Measurements from ENCODE around the gene NNAT. TPM values are rescaled to one million over a fixed set of nuclear protein-coding genes. Genes with fewer than 3 reads are reported as not detected.

The NNAT gene
- total RNA-seq, 2 donors from 2014 or later = not detected

- H3K27me3 Mint-ChIP-seq = no peaks in the 10 kb centered on the region
- no peak overlapping the region for H3K27ac Mint-ChIP-seq
- H3K36me3 Mint-ChIP-seq (ENCODE audit: low read depth) = peaks cover 4% of the 10 kb centered on the region
- H3K4me3 Mint-ChIP-seq = peak overlapping the region; percentile 81
- ATAC-seq = no peak
- H3K9me3 ChIP-seq (ENCODE audit: control insufficient read depth, low read length, poor library complexity, severe bottlenecking) = no peaks in the 10 kb centered on the region
- peaks cover 60% of the 10 kb centered on the region for H3K4me1 Mint-ChIP-seq
- no peak for DNase-seq
These were observed 2.0 kb downstream of the NNAT start for GRCh38 chr20:37523012-37523391.

GRCh38 chr20:37523911-37524700 lies 3.1 kb downstream of the NNAT start:
- H3K9me3 ChIP-seq (ENCODE audit: control insufficient read depth, low read length, poor library complexity, severe bottlenecking) = no peaks in the 10 kb centered on the region
- H3K4me1 Mint-ChIP-seq = peaks cover 62% of the 10 kb centered on the region
- H3K4me3 Mint-ChIP-seq = peak overlapping the region; percentile 19
- DNase-seq = no peak
- H3K27ac Mint-ChIP-seq = peak overlapping the region; percentile 76
- ATAC-seq = no peak
- H3K36me3 Mint-ChIP-seq (ENCODE audit: low read depth) = peaks cover under 1% of the 10 kb centered on the region
- no peaks in the 10 kb centered on the region for H3K27me3 Mint-ChIP-seq

GRCh38 chr20:37524859-37525708 lies 4.0 kb downstream of the NNAT start:
- Mint-ChIP-seq H3K4me1 (peaks cover 62% of the 10 kb centered on the region), H3K36me3 (ENCODE audit: low read depth) (no peaks in the 10 kb centered on the region), H3K27ac (peak overlapping the region; percentile 76), H3K4me3 (peak overlapping the region; percentile 96), H3K27me3 (no peaks in the 10 kb centered on the region)
- ATAC-seq (no peak), DNase-seq (no peak)
- no peaks in the 10 kb centered on the region for H3K9me3 ChIP-seq (ENCODE audit: control insufficient read depth, low read length, poor library complexity, severe bottlenecking)

- Mint-ChIP-seq H3K4me1 (peaks cover 56% of the 10 kb centered on the region), H3K4me3 (peak overlapping the region; percentile 96), H3K36me3 (ENCODE audit: low read depth) (no peaks in the 10 kb centered on the region), H3K27ac (peak overlapping the region; percentile 99), H3K27me3 (peaks cover under 1% of the 10 kb centered on the region)
- no peak for DNase-seq
- H3K9me3 ChIP-seq (ENCODE audit: control insufficient read depth, low read length, poor library complexity, severe bottlenecking) = no peaks in the 10 kb centered on the region
- ATAC-seq = no peak
These were observed 4.8 kb downstream of the NNAT start for GRCh38 chr20:37525810-37526209.

GRCh38 chr20:37526238-37526838 lies 5.3 kb downstream of the NNAT start:
- no peaks in the 10 kb centered on the region for H3K9me3 ChIP-seq (ENCODE audit: control insufficient read depth, low read length, poor library complexity, severe bottlenecking)
- H3K4me3 Mint-ChIP-seq = peak overlapping the region; percentile 96
- no peak for ATAC-seq
- no peak for DNase-seq
- peak overlapping the region; percentile 99 for H3K27ac Mint-ChIP-seq
- H3K4me1 Mint-ChIP-seq = peaks cover 55% of the 10 kb centered on the region
- H3K27me3 Mint-ChIP-seq = peaks cover 6% of the 10 kb centered on the region
- H3K36me3 Mint-ChIP-seq (ENCODE audit: low read depth) = no peaks in the 10 kb centered on the region

GRCh38 chr20:37526839-37527637 lies 6.0 kb downstream of the NNAT start:
- Mint-ChIP-seq H3K27me3 (peaks cover 6% of the 10 kb centered on the region), H3K27ac (peak overlapping the region; percentile 99), H3K36me3 (ENCODE audit: low read depth) (no peaks in the 10 kb centered on the region), H3K4me1 (peaks cover 52% of the 10 kb centered on the region), H3K4me3 (peak overlapping the region; percentile 96)
- DNase-seq (no peak), ATAC-seq (no peak)
- H3K9me3 ChIP-seq (ENCODE audit: control insufficient read depth, low read length, poor library complexity, severe bottlenecking) = no peaks in the 10 kb centered on the region

GRCh38 chr20:37527638-37528445 lies 6.8 kb downstream of the NNAT start, which contains the start of gene BLCAP:
BLCAP (minus strand) TSS chr20:37527876; CDS start chr20:37519174, 8,702 bp downstream.
- Mint-ChIP-seq H3K4me1 (peaks cover 52% of the 10 kb centered on the region), H3K36me3 (ENCODE audit: low read depth) (no peaks in the 10 kb centered on the region), H3K27me3 (peaks cover 6% of the 10 kb centered on the region), H3K4me3 (peak within 1 kb of the TSS; percentile 96), H3K27ac (peak within 1 kb of the TSS; percentile 99)
- peak; percentile 93 for ATAC-seq
- peak; percentile 90 to 94 (median 92) for DNase-seq
- H3K9me3 ChIP-seq (ENCODE audit: control insufficient read depth, low read length, poor library complexity, severe bottlenecking) = no peaks in the 10 kb centered on the region

- DNase-seq (no peak), ATAC-seq (no peak)
- Mint-ChIP-seq H3K4me3 (peak overlapping the region; percentile 96), H3K36me3 (ENCODE audit: low read depth) (no peaks in the 10 kb centered on the region), H3K4me1 (peaks cover 48% of the 10 kb centered on the region), H3K27me3 (peaks cover 6% of the 10 kb centered on the region), H3K27ac (peak overlapping the region; percentile 99)
- H3K9me3 ChIP-seq (ENCODE audit: control insufficient read depth, low read length, poor library complexity, severe bottlenecking) = no peaks in the 10 kb centered on the region
These were observed 7.6 kb downstream of the NNAT start for GRCh38 chr20:37528446-37529213.

- Mint-ChIP-seq H3K27me3 (peaks cover 6% of the 10 kb centered on the region), H3K4me1 (peaks cover 44% of the 10 kb centered on the region), H3K36me3 (ENCODE audit: low read depth) (no peaks in the 10 kb centered on the region), H3K4me3 (peak overlapping the region; percentile 96), H3K27ac (peak overlapping the region; percentile 99)
- ATAC-seq (no peak), DNase-seq (no peak)
- no peaks in the 10 kb centered on the region for H3K9me3 ChIP-seq (ENCODE audit: control insufficient read depth, low read length, poor library complexity, severe bottlenecking)
These were observed 8.3 kb downstream of the NNAT start for GRCh38 chr20:37529214-37529967.

GRCh38 chr20:37529968-37530600 lies 9.0 kb downstream of the NNAT start:
- no peaks in the 10 kb centered on the region for H3K9me3 ChIP-seq (ENCODE audit: control insufficient read depth, low read length, poor library complexity, severe bottlenecking)
- DNase-seq (no peak), ATAC-seq (no peak)
- no peak overlapping the region for H3K4me3 Mint-ChIP-seq
- no peak overlapping the region for H3K27ac Mint-ChIP-seq
- H3K4me1 Mint-ChIP-seq = peaks cover 42% of the 10 kb centered on the region
- H3K36me3 Mint-ChIP-seq (ENCODE audit: low read depth) = no peaks in the 10 kb centered on the region
- peaks cover 6% of the 10 kb centered on the region for H3K27me3 Mint-ChIP-seq

GRCh38 chr20:37530696-37531095 lies 9.6 kb downstream of the NNAT start:
- ATAC-seq (no peak), DNase-seq (no peak)
- Mint-ChIP-seq H3K27ac (no peak overlapping the region), H3K4me3 (no peak overlapping the region), H3K27me3 (peaks cover 8% of the 10 kb centered on the region), H3K36me3 (ENCODE audit: low read depth) (no peaks in the 10 kb centered on the region), H3K4me1 (peaks cover 36% of the 10 kb centered on the region)
- H3K9me3 ChIP-seq (ENCODE audit: control insufficient read depth, low read length, poor library complexity, severe bottlenecking) = no peaks in the 10 kb centered on the region

Measured in T-helper 17 cell (primary cell).